ENCODE results near the gene BCL2. TPM values are rescaled to one million over a fixed set of nuclear protein-coding genes. Genes with fewer than 3 reads are reported as not detected.

Gene BCL2
- total RNA-seq, 1 donor from 2014 or later: 4.9 TPM

DNA sequence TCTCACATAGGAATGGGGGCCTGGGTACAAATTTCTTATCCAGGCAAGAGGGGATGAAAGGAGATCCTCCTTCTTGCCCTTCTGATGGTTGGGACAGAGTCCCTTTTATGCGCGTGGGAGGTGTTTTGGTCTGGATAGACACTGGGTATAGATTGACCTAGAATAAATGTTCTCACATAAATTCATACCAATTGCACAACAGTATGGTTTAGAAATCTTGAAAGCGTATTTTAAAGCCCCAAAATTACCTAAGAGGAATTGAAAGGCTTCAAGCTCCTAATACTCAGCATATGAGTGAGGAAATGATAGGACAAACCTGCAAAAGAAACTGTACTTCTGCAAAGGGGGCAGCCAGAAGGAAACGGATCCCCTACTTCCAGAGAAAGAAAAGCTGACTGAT lies 2.6 kb upstream of the BCL2 start:
- H3K4me1 ChIP-seq: peaks cover 12% of the 10 kb centered on the region
- H3K9me3 ChIP-seq (ENCODE audit: low read depth): no peaks in the 10 kb centered on the region
- peak overlapping the region; percentile 44 for H2AFZ ChIP-seq (replicated peaks)
- TF ChIP-seq EZH2 (IDR thresholded peaks at IDR 0.05): no peak
- TF ChIP-seq, protein P1, sequence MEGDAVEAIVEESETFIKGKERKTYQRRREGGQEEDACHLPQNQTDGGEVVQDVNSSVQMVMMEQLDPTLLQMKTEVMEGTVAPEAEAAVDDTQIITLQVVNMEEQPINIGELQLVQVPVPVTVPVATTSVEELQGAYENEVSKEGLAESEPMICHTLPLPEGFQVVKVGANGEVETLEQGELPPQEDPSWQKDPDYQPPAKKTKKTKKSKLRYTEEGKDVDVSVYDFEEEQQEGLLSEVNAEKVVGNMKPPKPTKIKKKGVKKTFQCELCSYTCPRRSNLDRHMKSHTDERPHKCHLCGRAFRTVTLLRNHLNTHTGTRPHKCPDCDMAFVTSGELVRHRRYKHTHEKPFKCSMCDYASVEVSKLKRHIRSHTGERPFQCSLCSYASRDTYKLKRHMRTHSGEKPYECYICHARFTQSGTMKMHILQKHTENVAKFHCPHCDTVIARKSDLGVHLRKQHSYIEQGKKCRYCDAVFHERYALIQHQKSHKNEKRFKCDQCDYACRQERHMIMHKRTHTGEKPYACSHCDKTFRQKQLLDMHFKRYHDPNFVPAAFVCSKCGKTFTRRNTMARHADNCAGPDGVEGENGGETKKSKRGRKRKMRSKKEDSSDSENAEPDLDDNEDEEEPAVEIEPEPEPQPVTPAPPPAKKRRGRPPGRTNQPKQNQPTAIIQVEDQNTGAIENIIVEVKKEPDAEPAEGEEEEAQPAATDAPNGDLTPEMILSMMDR (IDR thresholded peaks at IDR 0.05): no peak
- no peak overlapping the region for H3K27ac ChIP-seq
- H3K9me3 Mint-ChIP-seq: no peaks in the 10 kb centered on the region
- H3K4me1 Mint-ChIP-seq: peaks cover 30% of the 10 kb centered on the region
- no peaks in the 10 kb centered on the region for H3K36me3 ChIP-seq
- H3K4me3 Mint-ChIP-seq: peak overlapping the region; percentile 28
- H3K27me3 ChIP-seq: peaks cover 47% of the 10 kb centered on the region
- H3F3A ChIP-seq (ENCODE audit: low read depth): peaks cover 31% of the 10 kb centered on the region
- peaks cover 13% of the 10 kb centered on the region for H3K27me3 Mint-ChIP-seq (ENCODE audit: insufficient read depth, low read depth)
- H3K79me2 ChIP-seq (ENCODE audit: low read depth): no peaks in the 10 kb centered on the region
- no peak for DNase-seq (ENCODE audit: low spot score)
- no peak overlapping the region for H3K4me3 ChIP-seq
- no peak overlapping the region for H3K4me2 ChIP-seq
- H3K36me3 Mint-ChIP-seq: peaks cover 5% of the 10 kb centered on the region
- no peak overlapping the region for H3K9ac ChIP-seq
- H4K20me1 ChIP-seq (ENCODE audit: low read depth): peaks cover 8% of the 10 kb centered on the region
- no peak overlapping the region for H3K27ac Mint-ChIP-seq

DNA sequence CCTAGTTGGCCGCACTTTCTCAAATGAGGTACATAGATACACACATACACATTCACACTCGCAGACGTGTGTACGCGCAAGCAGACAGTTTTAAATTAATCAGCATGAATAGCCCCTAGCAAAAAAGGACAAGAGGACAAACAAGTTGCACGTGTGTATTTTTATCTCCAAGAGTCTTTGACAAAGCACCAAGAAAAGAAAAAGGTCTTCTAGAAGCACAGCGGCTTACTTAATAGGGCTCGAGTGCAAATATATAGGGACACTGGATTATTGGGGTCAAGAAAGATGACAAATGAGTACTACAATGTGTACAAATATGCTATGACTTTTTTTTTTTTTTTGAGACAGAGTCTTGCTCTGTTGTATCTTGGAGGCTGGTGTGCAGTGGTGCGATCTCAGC lies 1.7 kb upstream of the BCL2 start:
- Histone ChIP-seq H3K27ac (no peak overlapping the region), H2AFZ (replicated peaks) (no peak overlapping the region), H3K36me3 (no peaks in the 10 kb centered on the region), H3K9me3 (ENCODE audit: low read depth) (no peaks in the 10 kb centered on the region), H3K4me1 (peaks cover 12% of the 10 kb centered on the region), H3K4me2 (peak overlapping the region; percentile 77), H3K9ac (no peak overlapping the region), H3K27me3 (peaks cover 56% of the 10 kb centered on the region), H3K4me3 (peak overlapping the region; percentile 61), H3F3A (ENCODE audit: low read depth) (peaks cover 32% of the 10 kb centered on the region), H3K79me2 (ENCODE audit: low read depth) (no peaks in the 10 kb centered on the region), H4K20me1 (ENCODE audit: low read depth) (peaks cover 8% of the 10 kb centered on the region)
- TF ChIP-seq EZH2 (IDR thresholded peaks at IDR 0.05): no peak
- no peak for TF ChIP-seq EZH2phosphoT487 (IDR thresholded peaks at IDR 0.05)
- DNase-seq (ENCODE audit: low spot score): no peak
- Mint-ChIP-seq H3K9me3 (no peaks in the 10 kb centered on the region), H3K27me3 (ENCODE audit: insufficient read depth, low read depth) (peaks cover 13% of the 10 kb centered on the region), H3K4me3 (peak overlapping the region; percentile 89), H3K36me3 (peaks cover 5% of the 10 kb centered on the region), H3K27ac (no peak overlapping the region), H3K4me1 (peaks cover 34% of the 10 kb centered on the region)

DNA sequence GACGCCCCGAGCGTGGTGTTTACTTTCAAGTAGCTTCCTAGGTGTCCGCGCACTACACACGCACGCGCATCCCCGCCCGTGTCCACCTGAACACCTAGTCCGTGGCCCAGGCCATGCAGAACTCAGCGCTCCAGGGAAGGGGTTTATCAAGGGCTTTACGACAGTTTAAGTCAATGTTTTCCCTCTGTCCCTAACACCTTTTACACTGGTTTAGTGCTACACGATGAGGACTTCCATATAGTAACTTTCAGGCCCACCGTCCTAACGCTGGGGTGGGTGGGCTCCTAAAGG lies 1.4 kb upstream of the BCL2 start:
- Histone ChIP-seq H3K79me2 (ENCODE audit: low read depth) (no peaks in the 10 kb centered on the region), H3K36me3 (no peaks in the 10 kb centered on the region), H2AFZ (replicated peaks) (peak overlapping the region; percentile 4), H3K9me3 (ENCODE audit: low read depth) (no peaks in the 10 kb centered on the region), H3K4me2 (peak overlapping the region; percentile 77), H3F3A (ENCODE audit: low read depth) (peaks cover 32% of the 10 kb centered on the region), H3K4me1 (peaks cover 12% of the 10 kb centered on the region), H3K9ac (no peak overlapping the region), H3K27me3 (peaks cover 60% of the 10 kb centered on the region), H4K20me1 (ENCODE audit: low read depth) (peaks cover 8% of the 10 kb centered on the region), H3K4me3 (peak overlapping the region; percentile 61), H3K27ac (no peak overlapping the region)
- Mint-ChIP-seq H3K4me1 (peaks cover 34% of the 10 kb centered on the region), H3K27ac (no peak overlapping the region), H3K27me3 (ENCODE audit: insufficient read depth, low read depth) (peaks cover 13% of the 10 kb centered on the region), H3K36me3 (peaks cover 5% of the 10 kb centered on the region), H3K4me3 (peak overlapping the region; percentile 89), H3K9me3 (no peaks in the 10 kb centered on the region)
- no peak for DNase-seq (ENCODE audit: low spot score)
- TF ChIP-seq, protein P1 (IDR thresholded peaks at IDR 0.05): no peak
- TF ChIP-seq EZH2 (IDR thresholded peaks at IDR 0.05) (no peak), EZH2phosphoT487 (IDR thresholded peaks at IDR 0.05) (no peak)

DNA sequence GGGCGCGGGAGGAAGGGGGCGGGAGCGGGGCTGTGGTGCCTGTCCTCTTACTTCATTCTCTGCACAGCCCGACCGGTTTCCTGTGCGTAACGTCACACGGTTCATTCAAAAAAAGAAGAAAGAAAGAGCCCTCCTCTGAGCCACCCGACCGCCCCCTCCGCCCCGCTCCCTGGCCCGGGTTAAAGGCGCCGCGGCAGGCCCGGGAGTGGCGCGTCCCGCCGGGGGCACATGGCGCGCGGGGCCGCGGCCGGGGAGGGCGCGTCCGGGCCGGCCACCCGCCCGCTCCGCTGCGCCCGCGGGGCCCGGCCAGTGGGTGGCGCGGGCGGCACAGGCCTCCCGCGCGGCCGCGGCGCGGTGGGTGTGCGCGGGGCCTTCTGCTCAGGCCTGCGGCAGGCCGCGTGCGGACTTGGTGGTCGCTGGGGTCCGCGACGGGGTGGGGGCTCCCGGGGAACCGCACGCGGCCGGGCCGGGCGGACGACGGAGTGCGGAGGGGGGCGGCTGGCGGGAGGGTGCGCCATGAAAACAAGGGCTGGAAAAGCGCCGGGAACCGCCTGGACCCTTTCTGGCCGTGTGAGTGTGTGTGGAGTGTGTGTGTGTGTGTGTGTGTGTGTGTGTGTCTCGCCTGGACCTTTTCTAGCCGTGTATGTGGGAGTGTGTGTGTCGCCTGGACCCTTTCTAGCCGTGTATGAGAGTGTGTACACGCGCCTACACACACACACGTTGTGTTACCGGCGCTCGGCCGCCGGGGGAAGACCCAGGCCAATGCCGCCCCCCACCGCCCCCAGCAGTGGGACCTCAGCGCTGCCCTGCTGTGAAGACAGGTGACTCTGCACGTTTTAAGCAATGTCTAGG lies 780 bp upstream of the BCL2 start:
- peak overlapping the region; percentile 89 for H3K4me3 Mint-ChIP-seq
- Histone ChIP-seq H3K4me2 (peak overlapping the region; percentile 77), H3K27me3 (peaks cover 63% of the 10 kb centered on the region), H3K79me2 (ENCODE audit: low read depth) (no peaks in the 10 kb centered on the region), H4K20me1 (ENCODE audit: low read depth) (peaks cover 8% of the 10 kb centered on the region), H3K9me3 (ENCODE audit: low read depth) (no peaks in the 10 kb centered on the region), H3K4me1 (peaks cover 12% of the 10 kb centered on the region), H3K9ac (no peak overlapping the region), H3K4me3 (peak overlapping the region; percentile 61), H3K36me3 (no peaks in the 10 kb centered on the region), H3F3A (ENCODE audit: low read depth) (peaks cover 32% of the 10 kb centered on the region), H2AFZ (replicated peaks) (peak overlapping the region; percentile 4), H3K27ac (no peak overlapping the region)
- H3K36me3 Mint-ChIP-seq: peaks cover 5% of the 10 kb centered on the region
- TF ChIP-seq EZH2phosphoT487 (IDR thresholded peaks at IDR 0.05): no peak
- TF ChIP-seq, protein P1 (IDR thresholded peaks at IDR 0.05): peak; percentile 3
- no peaks in the 10 kb centered on the region for H3K9me3 Mint-ChIP-seq
- peaks cover 13% of the 10 kb centered on the region for H3K27me3 Mint-ChIP-seq (ENCODE audit: insufficient read depth, low read depth)
- DNase-seq (ENCODE audit: low spot score): peak; percentile 42
- peak overlapping the region; percentile 94 for H3K27ac Mint-ChIP-seq
- peaks cover 35% of the 10 kb centered on the region for H3K4me1 Mint-ChIP-seq
